ENCODE results near the gene ACTN4.
"Not testable (repeated sequence)": the region's sequence is repeated elsewhere in the genome, so short reads cannot be mapped to it uniquely, and the experiment has no call there.

Gene ACTN4

DNA sequence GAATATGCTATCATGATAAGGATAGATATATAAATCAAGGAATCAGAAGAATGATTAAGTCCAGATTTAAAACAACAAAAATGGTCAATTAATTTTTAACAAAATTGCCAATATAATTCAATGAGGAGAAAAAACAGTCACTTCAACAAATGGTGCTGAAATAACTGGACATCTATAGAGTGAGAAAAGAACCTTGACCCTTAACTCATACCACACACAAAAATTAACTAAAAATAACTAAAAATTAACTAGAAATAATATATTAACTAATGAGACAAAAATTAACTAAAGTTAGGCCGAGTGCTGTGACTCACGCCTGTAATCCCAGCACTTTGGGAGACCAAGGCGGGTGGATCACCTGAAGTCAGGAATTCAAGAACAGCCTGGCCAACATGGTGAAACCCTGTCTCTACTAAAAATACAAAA lies 116.4 kb downstream of the ACTN4 start:
- H3K4me3 ChIP-seq (ENCODE audit: control insufficient read depth, low read depth, low read length) = no peak overlapping the region
- TF ChIP-seq, protein P1, sequence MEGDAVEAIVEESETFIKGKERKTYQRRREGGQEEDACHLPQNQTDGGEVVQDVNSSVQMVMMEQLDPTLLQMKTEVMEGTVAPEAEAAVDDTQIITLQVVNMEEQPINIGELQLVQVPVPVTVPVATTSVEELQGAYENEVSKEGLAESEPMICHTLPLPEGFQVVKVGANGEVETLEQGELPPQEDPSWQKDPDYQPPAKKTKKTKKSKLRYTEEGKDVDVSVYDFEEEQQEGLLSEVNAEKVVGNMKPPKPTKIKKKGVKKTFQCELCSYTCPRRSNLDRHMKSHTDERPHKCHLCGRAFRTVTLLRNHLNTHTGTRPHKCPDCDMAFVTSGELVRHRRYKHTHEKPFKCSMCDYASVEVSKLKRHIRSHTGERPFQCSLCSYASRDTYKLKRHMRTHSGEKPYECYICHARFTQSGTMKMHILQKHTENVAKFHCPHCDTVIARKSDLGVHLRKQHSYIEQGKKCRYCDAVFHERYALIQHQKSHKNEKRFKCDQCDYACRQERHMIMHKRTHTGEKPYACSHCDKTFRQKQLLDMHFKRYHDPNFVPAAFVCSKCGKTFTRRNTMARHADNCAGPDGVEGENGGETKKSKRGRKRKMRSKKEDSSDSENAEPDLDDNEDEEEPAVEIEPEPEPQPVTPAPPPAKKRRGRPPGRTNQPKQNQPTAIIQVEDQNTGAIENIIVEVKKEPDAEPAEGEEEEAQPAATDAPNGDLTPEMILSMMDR (IDR thresholded peaks at IDR 0.05; ENCODE audit: control insufficient read depth, insufficient read depth, low read depth, low read length, missing control alignments) = no peak
- DNase-seq (ENCODE audit: low read depth) = no peak

DNA sequence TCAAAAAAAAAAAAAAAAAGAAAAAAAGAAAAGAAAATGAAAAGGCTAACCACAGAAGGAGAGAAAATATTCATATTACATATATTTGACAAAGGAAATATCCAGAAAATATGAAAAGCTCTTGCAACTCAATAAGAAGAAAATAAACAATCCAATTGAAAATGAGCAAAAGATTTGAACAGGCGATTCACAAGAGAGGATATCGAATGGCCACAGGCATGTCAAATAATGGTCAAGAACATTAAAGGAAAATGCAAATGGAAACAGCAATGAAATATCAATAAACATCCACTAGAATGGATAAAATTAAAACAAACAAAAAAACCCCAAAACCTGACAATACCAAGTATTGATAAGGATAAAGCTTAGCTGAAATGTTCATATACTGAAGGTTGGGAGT lies 117.8 kb downstream of the ACTN4 start:
- TF ChIP-seq, protein P1 (IDR thresholded peaks at IDR 0.05; ENCODE audit: control insufficient read depth, insufficient read depth, low read depth, low read length, missing control alignments) = no peak
- no peak overlapping the region for H3K4me3 ChIP-seq (ENCODE audit: control insufficient read depth, low read depth, low read length)
- no peak for DNase-seq (ENCODE audit: low read depth)

DNA sequence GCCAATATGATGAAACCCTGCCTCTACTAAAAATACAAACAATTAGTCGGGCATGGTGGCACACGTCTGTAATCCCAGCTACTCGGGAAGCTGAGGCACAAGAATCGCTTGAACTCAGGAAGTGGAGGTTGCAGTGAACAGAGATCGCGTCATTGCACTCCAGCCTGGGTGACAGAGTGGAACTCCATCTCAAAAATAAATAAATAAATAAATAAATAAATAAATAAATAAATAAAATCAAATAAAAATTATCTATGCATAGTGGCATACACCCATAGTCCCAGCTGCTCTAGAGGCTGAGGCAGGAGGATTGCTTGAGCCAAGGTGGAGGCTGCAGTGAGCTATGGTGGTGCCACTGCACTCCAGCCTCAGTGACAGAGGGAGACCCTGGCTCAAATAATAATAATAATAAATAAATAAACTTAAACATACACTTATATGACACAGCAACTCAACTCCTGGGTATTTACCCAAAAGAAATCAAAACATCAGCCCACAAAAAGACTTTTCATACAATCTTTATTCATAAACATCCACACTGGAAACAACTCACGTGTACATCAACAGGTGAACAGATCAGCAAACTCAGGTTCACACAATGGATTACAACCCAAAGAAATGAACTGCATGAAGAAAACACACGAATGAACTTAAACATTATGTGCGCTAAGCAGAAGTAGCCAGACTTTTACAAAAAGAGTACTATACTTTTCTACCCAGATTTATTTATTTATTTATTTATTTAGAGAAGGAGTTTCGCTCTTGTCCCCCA lies 119.0 kb downstream of the ACTN4 start:
- no peak for DNase-seq (ENCODE audit: low read depth)
- TF ChIP-seq, protein P1 (IDR thresholded peaks at IDR 0.05; ENCODE audit: control insufficient read depth, insufficient read depth, low read depth, low read length, missing control alignments) = no peak
- no peak overlapping the region for H3K4me3 ChIP-seq (ENCODE audit: control insufficient read depth, low read depth, low read length)

DNA sequence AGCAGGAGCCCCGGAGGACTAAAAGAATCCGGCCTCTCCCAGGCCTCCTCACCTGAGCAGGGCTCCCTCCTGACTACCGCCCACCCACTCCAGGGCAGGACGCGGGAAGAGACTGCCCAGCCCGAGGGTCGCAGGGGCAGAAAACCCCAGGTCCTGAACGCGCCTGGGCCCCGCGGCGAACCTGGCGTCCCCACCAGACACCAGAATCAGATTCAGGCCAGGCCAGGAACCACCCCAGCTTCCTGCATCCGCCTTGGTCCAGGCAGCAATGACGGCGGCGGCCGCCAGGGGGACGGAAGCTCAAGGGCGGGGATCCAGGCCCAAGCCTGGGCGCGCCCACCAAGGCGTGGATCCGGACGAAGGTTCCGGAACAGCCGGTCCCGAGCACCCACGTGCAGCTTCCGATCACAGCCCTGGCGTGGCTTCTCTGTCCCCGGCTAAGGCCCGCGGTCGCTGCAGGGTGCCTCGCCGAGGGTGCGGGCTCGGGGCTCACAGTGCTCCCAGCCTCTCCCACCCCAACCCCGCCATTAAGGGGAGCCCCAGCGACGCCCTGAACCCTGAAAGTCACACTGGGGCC lies 122.3 kb downstream of the ACTN4 start:
- TF ChIP-seq, protein P1 (IDR thresholded peaks at IDR 0.05; ENCODE audit: control insufficient read depth, insufficient read depth, low read depth, low read length, missing control alignments) = peak; percentile 79
- peak overlapping the region; percentile 23 for H3K4me3 ChIP-seq (ENCODE audit: control insufficient read depth, low read depth, low read length)
- DNase-seq (ENCODE audit: low read depth) = no peak

DNA sequence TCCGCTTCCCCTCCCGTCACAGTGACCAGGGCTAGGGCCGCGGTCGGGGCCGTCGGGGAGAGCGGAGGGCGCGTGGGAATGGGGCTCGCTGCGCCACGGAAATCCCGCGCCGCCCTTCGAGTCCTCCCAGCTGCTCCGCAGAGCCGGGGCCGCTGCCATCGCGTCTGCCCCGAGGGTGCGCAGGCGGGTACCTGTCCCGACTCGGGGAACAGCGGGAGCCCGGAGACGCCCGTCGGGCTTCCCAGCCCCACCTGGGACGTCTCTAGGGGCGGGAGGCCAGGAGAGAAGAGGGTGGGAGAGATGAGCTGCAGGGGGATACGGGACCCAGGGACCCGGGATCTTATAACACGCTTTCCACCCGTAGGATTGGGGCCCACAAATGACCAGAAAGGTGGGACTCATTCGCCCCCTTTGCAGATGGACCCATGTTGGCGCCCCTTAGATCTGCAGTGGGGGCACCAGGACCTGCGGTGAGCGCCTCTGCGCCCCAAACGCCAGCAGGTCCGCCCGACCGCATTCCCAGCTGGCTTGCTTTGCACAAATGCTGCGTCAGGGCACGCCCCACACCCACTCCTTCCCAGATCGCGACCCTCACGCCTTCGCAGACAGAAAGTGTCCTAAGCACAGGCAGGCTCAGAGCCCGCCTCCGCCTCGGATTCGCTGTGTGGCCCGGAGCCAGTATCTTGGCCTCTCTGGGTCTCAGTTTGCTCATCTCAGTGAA lies 122.9 kb downstream of the ACTN4 start:
- DNase-seq (ENCODE audit: low read depth) = not testable (repeated sequence)

DNA sequence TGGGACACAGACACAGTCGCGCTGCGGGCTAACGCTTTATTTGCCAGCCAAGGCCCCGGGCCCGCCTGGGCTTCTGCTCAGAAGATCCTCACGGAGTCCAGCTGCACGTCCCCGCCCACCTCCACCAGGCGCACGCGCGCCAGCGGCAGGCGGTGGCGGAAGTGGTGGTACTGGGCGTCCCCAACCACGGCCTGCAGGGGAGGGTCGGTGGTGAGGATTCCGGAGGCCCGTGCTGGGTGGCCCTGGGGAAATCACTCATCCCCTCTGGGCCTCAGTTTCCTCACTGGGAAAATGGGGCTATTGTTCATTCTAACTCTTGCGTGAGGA lies 123.5 kb downstream of the ACTN4 start:
- DNase-seq (ENCODE audit: low read depth); H3K4me3 ChIP-seq (ENCODE audit: control insufficient read depth, low read depth, low read length): not testable (repeated sequence)

More for the DNA sequence above, 122.9 kb downstream of the ACTN4 start:
- H3K4me3 ChIP-seq (ENCODE audit: control insufficient read depth, low read depth, low read length) = not testable (repeated sequence)

DNA sequence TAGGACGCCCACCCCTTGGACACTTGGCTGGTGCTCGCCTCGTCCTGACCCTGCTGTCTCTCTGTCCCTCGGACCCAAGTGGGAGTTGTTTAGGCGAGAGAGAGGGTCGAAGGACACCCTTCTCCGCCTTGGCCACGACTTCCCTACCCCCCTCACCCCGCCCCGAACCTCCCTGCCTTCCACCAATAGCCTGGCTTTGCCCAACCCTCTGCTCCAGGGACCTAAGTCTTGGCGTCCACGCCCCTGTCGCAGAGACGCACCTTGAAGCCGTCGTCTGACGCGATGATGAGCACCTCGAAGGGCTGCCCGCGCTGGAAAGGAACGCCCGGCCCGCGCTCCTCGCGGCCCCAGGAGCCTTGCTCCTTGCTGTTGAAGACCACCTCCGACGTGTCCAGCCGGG lies 124.1 kb downstream of the ACTN4 start:
- not testable (repeated sequence) for H3K4me3 ChIP-seq (ENCODE audit: control insufficient read depth, low read depth, low read length); DNase-seq (ENCODE audit: low read depth)

DNA sequence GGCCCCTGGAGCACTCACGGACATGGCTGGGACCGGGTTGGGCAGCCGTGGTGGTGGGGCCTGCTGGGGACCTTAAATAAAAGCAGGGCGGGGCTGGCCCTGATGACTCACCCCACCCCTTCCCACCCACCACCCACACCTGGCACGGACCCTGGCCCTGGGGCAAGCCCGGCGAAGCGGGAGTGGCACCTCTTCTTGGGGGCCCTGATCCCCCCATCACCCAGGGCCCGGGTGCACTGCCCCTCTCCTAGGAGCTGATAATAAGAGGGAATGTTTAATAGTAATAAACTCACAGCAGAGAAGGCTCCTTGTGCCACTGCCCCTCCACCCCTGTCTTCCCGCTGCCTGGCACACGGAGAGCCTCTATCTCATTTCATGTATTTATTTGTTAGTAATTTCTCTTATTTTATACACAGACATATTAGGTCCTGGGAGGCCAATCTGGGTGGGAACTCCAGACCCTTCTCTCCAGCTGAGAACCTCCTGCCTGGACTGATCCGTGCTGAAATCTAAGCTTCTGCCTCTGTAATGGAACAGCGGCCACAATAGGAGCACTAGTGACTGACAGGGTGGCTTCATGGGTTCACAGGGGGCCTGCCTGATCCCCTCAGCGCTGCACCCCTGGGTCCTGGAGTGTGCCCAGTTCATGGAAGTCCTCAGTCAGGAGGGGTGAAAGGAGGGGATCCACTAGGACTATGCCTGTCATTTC lies 126.2 kb downstream of the ACTN4 start, which contains the start of gene LGALS7:
Gene LGALS7, minus strand, starts transcription at position 49 of the 709 bp plus-strand sequence. Its CDS starts 25 bp downstream, at position 24.
- TF ChIP-seq, protein P1 (IDR thresholded peaks at IDR 0.05; ENCODE audit: control insufficient read depth, insufficient read depth, low read depth, low read length, missing control alignments) = no peak
- no peak within 1 kb of the TSS for H3K4me3 ChIP-seq (ENCODE audit: control insufficient read depth, low read depth, low read length)
- no peak for DNase-seq (ENCODE audit: low read depth)
